ENCODE measurements around the gene RCOR3. TPM values are rescaled to one million over a fixed set of nuclear protein-coding genes. Genes with fewer than 3 reads are reported as not detected.
"Not testable (repeated sequence)": the region's sequence is repeated elsewhere in the genome, so short reads cannot be mapped to it uniquely, and the experiment has no call there.

RCOR3 gene
- total RNA-seq, 1 donor from 2014 or later: 46.7 TPM

- intact Hi-C loops (cut with DNase I): no loop called here
- Histone ChIP-seq H3K27me3 (no peaks in the 10 kb centered on the region), H3K36me3 (peaks cover 19% of the 10 kb centered on the region), H3K4me3 (no peak overlapping the region), H3K4me1 (no peaks in the 10 kb centered on the region), H3K27ac (no peak overlapping the region), H3K9me3 (no peaks in the 10 kb centered on the region)
- ATAC-seq (no peak), DNase-seq (no peak)
- TF ChIP-seq CTCF (IDR thresholded peaks at IDR 0.05): no peak
Observed at GRCh38 chr1:211319892-211320291, 60.7 kb downstream of the RCOR3 start.

GRCh38 chr1:211320980-211321379 lies 61.8 kb downstream of the RCOR3 start:
- Histone ChIP-seq H3K4me3 (no peak overlapping the region), H3K27me3 (no peaks in the 10 kb centered on the region), H3K27ac (no peak overlapping the region), H3K9me3 (no peaks in the 10 kb centered on the region), H3K4me1 (peaks cover under 1% of the 10 kb centered on the region), H3K36me3 (peaks cover 9% of the 10 kb centered on the region)
- intact Hi-C loops (cut with DNase I): no loop called here
- ATAC-seq (no peak), DNase-seq (no peak)
- TF ChIP-seq CTCF (IDR thresholded peaks at IDR 0.05): no peak

- H3K4me1 ChIP-seq; H3K36me3 ChIP-seq; H3K4me3 ChIP-seq; intact Hi-C loops (cut with DNase I); DNase-seq; H3K27ac ChIP-seq; H3K9me3 ChIP-seq; H3K27me3 ChIP-seq; ATAC-seq: not testable (repeated sequence)
Observed at GRCh38 chr1:211321646-211322045, 62.5 kb downstream of the RCOR3 start.

DNA sequence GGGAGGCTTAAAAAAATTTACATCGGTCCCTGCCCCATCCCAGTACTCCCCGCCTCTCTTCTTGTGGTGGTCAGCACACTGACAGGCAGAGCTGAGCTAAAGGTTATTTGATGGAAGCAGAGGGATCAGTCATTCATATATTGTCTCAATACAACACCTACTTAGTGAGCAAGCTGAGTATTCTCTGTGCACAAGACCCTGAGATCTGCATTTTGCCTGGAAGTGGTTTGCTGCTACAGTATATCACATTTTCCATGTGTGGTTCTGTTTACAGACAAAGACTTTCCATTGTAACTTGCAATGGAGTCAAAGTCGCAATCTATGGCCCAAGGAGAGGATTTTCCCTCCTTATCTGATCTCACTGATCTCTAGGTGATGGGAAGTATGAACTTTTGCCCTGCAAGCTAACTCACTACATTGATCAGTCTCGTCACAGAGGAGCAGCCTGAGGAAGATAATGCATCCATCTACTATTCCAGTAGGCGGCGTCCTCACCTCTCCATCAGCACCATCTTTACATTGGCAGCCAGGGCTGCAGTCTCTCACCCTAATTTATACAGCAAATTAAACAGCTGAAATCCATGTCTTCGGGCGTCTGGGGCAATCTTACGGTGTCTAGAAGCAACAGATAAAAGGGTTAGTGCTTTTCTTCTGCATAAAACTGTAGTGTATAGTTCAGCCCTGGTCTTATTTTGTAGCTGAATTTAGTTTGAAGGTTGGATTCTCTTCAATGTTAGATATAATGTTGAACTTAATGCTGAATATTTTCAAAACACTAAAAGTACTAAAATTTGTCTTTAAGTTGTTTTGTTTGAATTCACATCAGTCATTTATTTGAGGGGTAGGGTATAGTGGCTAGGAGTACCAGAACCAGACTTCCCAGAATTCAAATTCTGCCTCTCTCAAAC lies 64.2 kb downstream of the RCOR3 start:
- no peak overlapping the region for H3K27ac ChIP-seq
- no peaks in the 10 kb centered on the region for H3K27me3 ChIP-seq
- ATAC-seq: peak; percentile 81
- H3K9me3 ChIP-seq: no peaks in the 10 kb centered on the region
- peak; percentile 77 for TF ChIP-seq CTCF (IDR thresholded peaks at IDR 0.05)
- intact Hi-C loops (cut with DNase I): no loop called here
- no peak overlapping the region for H3K4me3 ChIP-seq
- DNase-seq: no peak
- H3K36me3 ChIP-seq: no peaks in the 10 kb centered on the region
- peaks cover 9% of the 10 kb centered on the region for H3K4me1 ChIP-seq

DNA sequence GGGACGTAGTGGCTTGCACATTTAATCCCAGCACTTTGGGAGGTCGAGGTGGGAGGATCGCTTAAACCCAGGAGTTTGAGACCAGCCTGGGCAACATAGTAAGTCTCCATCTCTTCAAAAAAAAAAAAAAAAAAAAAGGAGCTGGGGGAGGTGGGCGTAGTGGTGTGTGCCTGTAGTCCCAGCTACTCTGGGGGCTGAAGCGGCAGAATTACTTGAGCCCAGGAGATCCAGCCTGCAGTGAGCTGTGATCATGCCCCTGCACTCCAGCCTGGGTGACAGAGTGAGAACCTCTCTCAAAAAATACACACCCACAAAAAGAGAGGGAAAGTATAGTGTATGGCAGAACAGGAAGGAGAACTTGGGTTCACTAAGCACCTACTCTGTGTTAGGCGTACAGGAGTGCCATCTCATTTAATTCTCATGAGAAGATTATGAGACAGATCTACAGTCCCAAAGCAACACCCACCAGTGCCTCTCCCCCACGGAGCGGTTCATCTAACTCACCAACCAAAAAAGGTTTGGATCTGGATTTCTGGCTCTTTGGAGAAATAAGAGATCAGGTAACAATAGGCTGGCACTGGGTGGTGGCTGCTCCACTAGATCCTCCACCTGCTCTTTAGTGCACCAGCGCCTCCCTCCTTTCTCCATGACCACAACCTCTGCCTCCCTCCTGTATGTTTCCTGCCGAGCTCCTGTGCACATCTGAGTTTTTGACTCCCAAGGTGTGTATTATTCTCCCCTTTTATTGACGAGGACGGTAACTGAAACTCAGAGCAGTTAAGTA lies 66.0 kb downstream of the RCOR3 start:
- intact Hi-C loops (cut with DNase I): no loop called here
- H3K4me1 ChIP-seq: peaks cover 15% of the 10 kb centered on the region
- no peaks in the 10 kb centered on the region for H3K9me3 ChIP-seq
- no peaks in the 10 kb centered on the region for H3K27me3 ChIP-seq
- ATAC-seq: no peak
- no peaks in the 10 kb centered on the region for H3K36me3 ChIP-seq
- TF ChIP-seq CTCF (IDR thresholded peaks at IDR 0.05): no peak
- no peak for DNase-seq
- no peak overlapping the region for H3K4me3 ChIP-seq
- H3K27ac ChIP-seq: no peak overlapping the region

- Histone ChIP-seq H3K4me3 (peak overlapping the region; percentile 80), H3K4me1 (peaks cover 15% of the 10 kb centered on the region), H3K36me3 (no peaks in the 10 kb centered on the region), H3K27ac (peak overlapping the region; percentile 79), H3K9me3 (no peaks in the 10 kb centered on the region), H3K27me3 (no peaks in the 10 kb centered on the region)
- no peak for TF ChIP-seq CTCF (IDR thresholded peaks at IDR 0.05)
- intact Hi-C loops (cut with DNase I): no loop called here
- DNase-seq (no peak), ATAC-seq (no peak)
Observed at GRCh38 chr1:211326140-211326527, 67.0 kb downstream of the RCOR3 start.

All from upper lobe of right lung (tissue), 1 donor.